HCT116 (cell line): ENCODE measurements around the gene HECW1. TPM values are rescaled to one million over a fixed set of nuclear protein-coding genes. Genes with fewer than 3 reads are reported as not detected.

Experiments
- ATAC-seq: fragments of 200-7000 bp; cut with Tn5 transposase; 2 replicates; pipeline ENCODE4 v1.9.1; 2020; ENCODE audit warnings: mild to moderate bottlenecking, moderate library complexity
- BruUV-seq: library from RNA; stranded (reverse); fragments of 400-500 nt; replicated peaks from 2 replicates; lab custom pipeline; 2021; lab: Mats Ljungman, UMichigan
- CTCF ChIA-PET: fragments of 300-600 bp; sonication (Branson Sonifier 250); formaldehyde crosslinking; loops from one replicate; lab custom pipeline; 2021; ENCODE audit warnings: antibody characterized with exemption; lab: Charles Lee
- POLR2A ChIA-PET: fragments of 300-600, 350-600 bp; sonication (Branson Sonifier 250); formaldehyde crosslinking; loops from one replicate; lab custom pipeline; 2021; ENCODE audit warnings: antibody characterized with exemption; lab: Charles Lee
- RAD21 ChIA-PET, 2 experiments: fragments of 300-600 bp; sonication (Branson Sonifier 250); formaldehyde crosslinking; loops; one replicate each; lab custom pipeline; 2023; ENCODE audit warnings: low total read pairs in 2 of 2; ENCODE audit not compliant: uncharacterized antibody in 2 of 2, unreplicated experiment in 2 of 2, low non-redundant PET in 1 of 2; lab: Charles Lee
- DNase-seq: peaks from one replicate; pipeline ENCODE4 v3.0.0-alpha.2; 2010; ENCODE audit warnings: low read depth, low spot score
- H2AFZ ChIP-seq: fragments of 200-600 bp; shearing (Covaris generic), sonication (generic); 2 replicates; pipeline ENCODE4 v1.6.1; 2017; ENCODE audit warnings: low read depth, mixed run types, mixed read lengths, antibody characterized with exemption, low read length; ENCODE audit not compliant: poor library complexity, severe bottlenecking
- H3K27ac ChIP-seq: 2 replicates; pipeline ENCODE4 v1.5.1; 2012; ENCODE audit warnings: low read depth, low read length
- H3K27me3 ChIP-seq: fragments of 200-600 bp; sonication (generic); 2 replicates; pipeline ENCODE4 v1.6.1; 2016; ENCODE audit warnings: mixed run types, low read length, mixed read lengths; ENCODE audit not compliant: insufficient read depth
- H3K36me3 ChIP-seq, 2 experiments: fragments of 200-500 bp in 1 of 2; fragments of 200-600 bp in 1 of 2; sonication (Bioruptor generic) in 1 of 2; sonication (generic) in 1 of 2; 2 replicates each; pipeline versions ENCODE4 v1.5.1 to v1.6.1; 2014 to 2016; ENCODE audit warnings: low read length in 2 of 2, inconsistent platforms in 1 of 2, mixed read lengths in 1 of 2, mixed run types in 1 of 2; ENCODE audit not compliant: insufficient read depth in 2 of 2, control insufficient read depth in 1 of 2
- H3K4me1 ChIP-seq, 2 experiments: fragments of 200-600 bp in 1 of 2; sonication (generic) in 1 of 2; 2 replicates each; pipeline versions ENCODE4 v1.5.1 to v1.6.1; 2012 to 2017; ENCODE audit warnings: low read length in 2 of 2, inconsistent platforms in 1 of 2, mild to moderate bottlenecking in 1 of 2, mixed read lengths in 1 of 2, mixed run types in 1 of 2, moderate library complexity in 1 of 2; ENCODE audit not compliant: insufficient read depth in 2 of 2, control insufficient read depth in 1 of 2
- H3K4me2 ChIP-seq: fragments of 200-600 bp; sonication (generic); 2 replicates; pipeline ENCODE4 v1.6.1; 2017; ENCODE audit warnings: mixed run types, low read length, mixed read lengths
- H3K4me3 ChIP-seq, 2 experiments: fragments of 200-600 bp in 1 of 2; sonication (generic) in 1 of 2; replicated peaks in 1 of 2; 2 replicates each; pipeline ENCODE4 v1.5.1; 2011 to 2016; ENCODE audit warnings: low read length in 2 of 2, control low read depth in 1 of 2, low read depth in 1 of 2, mild to moderate bottlenecking in 1 of 2, mixed read lengths in 1 of 2, mixed run types in 1 of 2
- H3K79me2 ChIP-seq: fragments of 200-600 bp; sonication (generic); 2 replicates; pipeline ENCODE4 v1.6.1; 2017; ENCODE audit warnings: mild to moderate bottlenecking, mixed run types, low read length, moderate library complexity, mixed read lengths; ENCODE audit not compliant: insufficient read depth
- H3K9ac ChIP-seq: fragments of 200-600 bp; sonication (generic); 2 replicates; pipeline ENCODE4 v1.6.1; 2016; ENCODE audit warnings: low read length, mixed read lengths
- H3K9me2 ChIP-seq: fragments of 200-600 bp; sonication (generic), shearing (Covaris generic); 2 replicates; pipeline ENCODE4 v1.6.1; 2017; ENCODE audit warnings: mixed run types, mild to moderate bottlenecking, moderate library complexity; ENCODE audit not compliant: insufficient read depth
- H3K9me3 ChIP-seq, 2 experiments: fragments of 200-500 bp in 1 of 2; fragments of 200-600 bp in 1 of 2; sonication (Bioruptor generic) in 1 of 2; sonication (generic) in 1 of 2; 2 replicates each; pipeline ENCODE4 v1.6.1; 2014 to 2017; ENCODE audit warnings: low read length in 2 of 2, mixed read lengths in 2 of 2, inconsistent platforms in 1 of 2, low read depth in 1 of 2, mild to moderate bottlenecking in 1 of 2, mixed run types in 1 of 2, moderate library complexity in 1 of 2; ENCODE audit not compliant: control insufficient read depth in 1 of 2, insufficient read depth in 1 of 2
- H4K20me1 ChIP-seq: fragments of 200-600 bp; sonication (generic), shearing (Covaris generic); 2 replicates; pipeline ENCODE4 v1.6.1; 2017; ENCODE audit warnings: mixed run types, mild to moderate bottlenecking, moderate library complexity; ENCODE audit not compliant: insufficient read depth
- CEBPB ChIP-seq: IDR thresholded peaks from 2 replicates; pipeline ENCODE4 v1.6.1; 2012; ENCODE audit warnings: low read depth
- EGR1 ChIP-seq: IDR thresholded peaks from 2 replicates; pipeline ENCODE4 v1.6.1; 2012; ENCODE audit warnings: low read depth
- EZH2 ChIP-seq: fragments of 200-600 bp; sonication (generic); IDR thresholded peaks from 2 replicates; pipeline ENCODE4 v1.6.1; 2017; ENCODE audit warnings: antibody characterized with exemption, mixed run types
- EZH2phosphoT487 ChIP-seq: fragments of 200-600 bp; IDR thresholded peaks from 2 replicates; pipeline ENCODE4 v1.6.1; 2018; ENCODE audit warnings: antibody characterized with exemption, borderline replicate concordance
- FOSL1 ChIP-seq: IDR thresholded peaks from 2 replicates; pipeline ENCODE4 v1.6.1; 2012; ENCODE audit warnings: low read depth
- JUND ChIP-seq: IDR thresholded peaks from 2 replicates; pipeline ENCODE4 v1.6.1; 2012
- POLR2AphosphoS5 ChIP-seq: IDR thresholded peaks from 2 replicates; pipeline ENCODE4 v1.6.1; 2011; ENCODE audit warnings: mild to moderate bottlenecking, low read depth, low read length, moderate library complexity
- RAD21 ChIP-seq: IDR thresholded peaks from 2 replicates; pipeline ENCODE4 v1.6.1; 2012; ENCODE audit warnings: low read depth, mild to moderate bottlenecking
- SRF ChIP-seq: IDR thresholded peaks from 2 replicates; pipeline ENCODE4 v1.6.1; 2012; ENCODE audit warnings: low read depth
- ZFX ChIP-seq: fragments of 450-650 bp; IDR thresholded peaks from 2 replicates; pipeline ENCODE4 v1.6.1; 2017
- ZNF274 ChIP-seq: fragments of 200-500 bp; sonication (Bioruptor generic); IDR thresholded peaks from 2 replicates; pipeline ENCODE4 v1.6.1; 2014; ENCODE audit warnings: mild to moderate bottlenecking, low read depth, low read length, inconsistent platforms
- intact Hi-C: fragments of 100-400 bp; cut with micrococcal nuclease; formaldehyde crosslinking; loops from 2 replicates; pipeline ENCODE4 v1.10.0; 2022
- total RNA-seq: library from RNA; stranded (reverse); gene quantifications from one replicate; pipeline ENCODE4 v1.2.1, GENCODE V29; 2021; ENCODE audit not compliant: unreplicated experiment
- TF ChIP-seq, protein P1 (sequence below): IDR thresholded peaks from 2 replicates; pipeline ENCODE4 v1.6.1; 2011; ENCODE audit warnings: mild to moderate bottlenecking, low read length, moderate library complexity; ENCODE audit not compliant: insufficient replicate concordance; ENCODE audit errors: extremely low read depth
- TF ChIP-seq, protein P2 (sequence below): IDR thresholded peaks from 2 replicates; pipeline ENCODE4 v1.6.1; 2012

HECW1 gene
- total RNA-seq, 1 experiment from 2014 or later, result 5.6 TPM

DNA sequence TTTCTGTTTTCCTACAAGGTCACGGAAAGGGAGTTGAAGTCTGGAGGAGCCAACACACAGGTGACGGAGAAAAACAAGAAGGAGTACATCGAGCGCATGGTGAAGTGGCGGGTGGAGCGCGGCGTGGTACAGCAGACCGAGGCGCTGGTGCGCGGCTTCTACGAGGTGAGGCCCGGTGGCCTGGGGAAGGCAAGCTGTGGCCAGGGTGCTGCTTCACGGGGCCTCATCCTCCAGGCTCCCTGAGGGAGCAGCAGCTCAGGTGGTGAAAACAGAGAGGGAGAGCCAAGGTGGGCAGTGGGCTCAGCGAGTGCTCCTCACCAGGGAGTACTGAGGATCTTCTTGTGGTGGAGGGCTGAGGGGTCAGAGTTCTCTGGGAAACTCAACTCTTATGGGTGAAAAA is 438.0 kb downstream of the HECW1 start:
- 0 out of 2 replicates have a peak, but pooled peaks cover under 1% of the 10 kb centered on the region for H3K27me3 ChIP-seq
- no peaks in the 10 kb centered on the region for H4K20me1 ChIP-seq
- no peak overlapping the region for H3K4me3 ChIP-seq
- RAD21 ChIA-PET, result no interaction called here
- no peaks in the 10 kb centered on the region for H3K9me2 ChIP-seq
- DNase-seq (no peak), ATAC-seq (no peak)
- TF ChIP-seq EZH2 (no peak), CEBPB (no peak), ZFX (no peak), EZH2phosphoT487 (no peak), FOSL1 (no peak), JUND (no peak), RAD21 (no peak), ZNF274 (no peak), EGR1 (no peak), POLR2AphosphoS5 (no peak), SRF (no peak)
- TF ChIP-seq, protein P1, sequence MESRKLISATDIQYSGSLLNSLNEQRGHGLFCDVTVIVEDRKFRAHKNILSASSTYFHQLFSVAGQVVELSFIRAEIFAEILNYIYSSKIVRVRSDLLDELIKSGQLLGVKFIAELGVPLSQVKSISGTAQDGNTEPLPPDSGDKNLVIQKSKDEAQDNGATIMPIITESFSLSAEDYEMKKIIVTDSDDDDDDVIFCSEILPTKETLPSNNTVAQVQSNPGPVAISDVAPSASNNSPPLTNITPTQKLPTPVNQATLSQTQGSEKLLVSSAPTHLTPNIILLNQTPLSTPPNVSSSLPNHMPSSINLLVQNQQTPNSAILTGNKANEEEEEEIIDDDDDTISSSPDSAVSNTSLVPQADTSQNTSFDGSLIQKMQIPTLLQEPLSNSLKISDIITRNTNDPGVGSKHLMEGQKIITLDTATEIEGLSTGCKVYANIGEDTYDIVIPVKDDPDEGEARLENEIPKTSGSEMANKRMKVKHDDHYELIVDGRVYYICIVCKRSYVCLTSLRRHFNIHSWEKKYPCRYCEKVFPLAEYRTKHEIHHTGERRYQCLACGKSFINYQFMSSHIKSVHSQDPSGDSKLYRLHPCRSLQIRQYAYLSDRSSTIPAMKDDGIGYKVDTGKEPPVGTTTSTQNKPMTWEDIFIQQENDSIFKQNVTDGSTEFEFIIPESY, result no peak
- TF ChIP-seq, protein P2, sequence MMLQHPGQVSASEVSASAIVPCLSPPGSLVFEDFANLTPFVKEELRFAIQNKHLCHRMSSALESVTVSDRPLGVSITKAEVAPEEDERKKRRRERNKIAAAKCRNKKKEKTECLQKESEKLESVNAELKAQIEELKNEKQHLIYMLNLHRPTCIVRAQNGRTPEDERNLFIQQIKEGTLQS, result no peak
- POLR2A ChIA-PET, result no interaction called here
- H3K4me2 ChIP-seq, result no peak overlapping the region
- no peaks in the 10 kb centered on the region for H3K4me1 ChIP-seq
- H3K36me3 ChIP-seq, result no peaks in the 10 kb centered on the region
- no peak overlapping the region for H2AFZ ChIP-seq
- H3K27ac ChIP-seq, result no peak overlapping the region
- H3K79me2 ChIP-seq, result no peaks in the 10 kb centered on the region
- H3K9me3 ChIP-seq, result peaks cover 0 to 4% of the 10 kb centered on the region in 2 experiments; a peak in 1 of 4 replicates
- no peak overlapping the region for H3K9ac ChIP-seq
- BruUV-seq, result no TSS peak
- CTCF ChIA-PET, result no interaction called here
- intact Hi-C loops, result no loop called here
